ENCODE measurements around the gene FHL5. TPM values are rescaled to one million over a fixed set of nuclear protein-coding genes. Genes with fewer than 3 reads are reported as not detected.

Gene FHL5
- total RNA-seq, 1 donor from 2014 or later = not detected

DNA sequence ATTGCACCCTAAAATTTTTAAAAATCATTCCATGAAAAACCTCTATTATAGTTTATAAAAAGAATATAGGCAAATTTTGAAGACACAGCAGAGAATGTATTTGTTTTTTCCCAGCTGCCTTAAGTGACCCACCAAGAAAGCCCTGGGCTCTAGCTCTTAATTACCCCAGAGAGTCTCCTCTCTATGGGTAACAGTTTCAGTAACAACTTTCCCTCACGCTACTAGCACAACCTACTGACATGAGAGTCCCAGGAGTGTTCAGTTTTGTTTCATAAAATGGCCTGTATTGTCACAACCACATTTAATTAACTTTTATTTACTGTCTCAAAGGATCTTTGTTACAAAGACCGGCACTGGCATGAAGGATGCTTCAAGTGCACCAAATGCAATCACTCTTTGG, 41.5 kb downstream of the FHL5 start:
- Histone ChIP-seq H3K9me3 (ENCODE audit: insufficient read depth, low read depth, low read length) (no peaks in the 10 kb centered on the region), H3K4me1 (ENCODE audit: insufficient read depth, low read length) (no peaks in the 10 kb centered on the region), H3K79me2 (ENCODE audit: insufficient read depth, low read length) (no peaks in the 10 kb centered on the region), H3K4me3 (ENCODE audit: insufficient read depth, low read depth, low read length) (no peak overlapping the region), H3K36me3 (ENCODE audit: insufficient read depth, low read length) (no peaks in the 10 kb centered on the region), H3K4me2 (ENCODE audit: low read length) (no peak overlapping the region), H3K27me3 (ENCODE audit: insufficient read depth, low read length) (peaks cover 3% of the 10 kb centered on the region), H3K9ac (ENCODE audit: low read length) (no peak overlapping the region), H2AFZ (ENCODE audit: low read depth, low read length) (no peak overlapping the region), H3K27ac (ENCODE audit: low read depth, low read length) (no peak overlapping the region), H4K20me1 (ENCODE audit: insufficient read depth, low read length) (no peaks in the 10 kb centered on the region)
- no peaks in the 10 kb centered on the region for H3K4me1 Mint-ChIP-seq (ENCODE audit: low read depth, unreplicated experiment)
- H3K9me3 Mint-ChIP-seq (ENCODE audit: unreplicated experiment) = no peaks in the 10 kb centered on the region
- FAIRE-seq (no peak), DNase-seq (ENCODE audit: low read depth) (no peak)
- no peaks in the 10 kb centered on the region for H3K36me3 Mint-ChIP-seq (ENCODE audit: low read depth, unreplicated experiment)
- TF ChIP-seq EZH2 (IDR thresholded peaks at IDR 0.05; ENCODE audit: insufficient read depth, low read length) = no peak
- no peak overlapping the region for H3K4me3 Mint-ChIP-seq (ENCODE audit: unreplicated experiment)
- no peak overlapping the region for H3K27ac Mint-ChIP-seq (ENCODE audit: unreplicated experiment)
- H3K27me3 Mint-ChIP-seq (ENCODE audit: low read depth, unreplicated experiment) = no peaks in the 10 kb centered on the region

DNA sequence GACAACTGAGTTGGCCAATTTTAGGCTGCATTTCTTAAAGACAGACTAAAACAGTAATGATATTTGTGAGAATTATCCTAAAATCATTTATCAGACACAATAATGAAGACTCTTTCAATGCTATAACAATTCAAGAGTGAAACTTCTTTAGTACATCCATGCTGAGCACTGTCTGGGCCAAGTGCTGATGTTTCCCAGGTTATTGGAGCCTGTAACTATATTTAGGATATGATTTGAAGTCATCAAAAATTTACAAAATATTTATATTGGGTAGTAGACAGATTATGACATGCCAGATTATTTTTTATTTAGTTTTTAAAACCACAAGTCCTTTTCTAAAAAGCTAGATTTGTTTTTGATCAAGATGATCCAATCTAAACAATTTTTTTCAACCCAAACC, 45.1 kb downstream of the FHL5 start:
- H2AFZ ChIP-seq (ENCODE audit: low read depth, low read length) = no peak overlapping the region
- H3K9me3 ChIP-seq (ENCODE audit: insufficient read depth, low read depth, low read length) = no peaks in the 10 kb centered on the region
- Mint-ChIP-seq H3K27ac (ENCODE audit: unreplicated experiment) (no peak overlapping the region), H3K4me3 (ENCODE audit: unreplicated experiment) (no peak overlapping the region), H3K27me3 (ENCODE audit: low read depth, unreplicated experiment) (no peaks in the 10 kb centered on the region), H3K36me3 (ENCODE audit: low read depth, unreplicated experiment) (no peaks in the 10 kb centered on the region), H3K4me1 (ENCODE audit: low read depth, unreplicated experiment) (no peaks in the 10 kb centered on the region), H3K9me3 (ENCODE audit: unreplicated experiment) (no peaks in the 10 kb centered on the region)
- no peak for DNase-seq (ENCODE audit: low read depth)
- FAIRE-seq = no peak
- H3K27me3 ChIP-seq (ENCODE audit: insufficient read depth, low read length) = peaks cover 3% of the 10 kb centered on the region
- no peak overlapping the region for H3K4me3 ChIP-seq (ENCODE audit: insufficient read depth, low read depth, low read length)
- no peak overlapping the region for H3K27ac ChIP-seq (ENCODE audit: low read depth, low read length)
- no peaks in the 10 kb centered on the region for H3K36me3 ChIP-seq (ENCODE audit: insufficient read depth, low read length)
- H3K9ac ChIP-seq (ENCODE audit: low read length) = no peak overlapping the region
- H3K4me1 ChIP-seq (ENCODE audit: insufficient read depth, low read length) = no peaks in the 10 kb centered on the region
- TF ChIP-seq EZH2 (IDR thresholded peaks at IDR 0.05; ENCODE audit: insufficient read depth, low read length) = no peak
- TF ChIP-seq, protein P1, sequence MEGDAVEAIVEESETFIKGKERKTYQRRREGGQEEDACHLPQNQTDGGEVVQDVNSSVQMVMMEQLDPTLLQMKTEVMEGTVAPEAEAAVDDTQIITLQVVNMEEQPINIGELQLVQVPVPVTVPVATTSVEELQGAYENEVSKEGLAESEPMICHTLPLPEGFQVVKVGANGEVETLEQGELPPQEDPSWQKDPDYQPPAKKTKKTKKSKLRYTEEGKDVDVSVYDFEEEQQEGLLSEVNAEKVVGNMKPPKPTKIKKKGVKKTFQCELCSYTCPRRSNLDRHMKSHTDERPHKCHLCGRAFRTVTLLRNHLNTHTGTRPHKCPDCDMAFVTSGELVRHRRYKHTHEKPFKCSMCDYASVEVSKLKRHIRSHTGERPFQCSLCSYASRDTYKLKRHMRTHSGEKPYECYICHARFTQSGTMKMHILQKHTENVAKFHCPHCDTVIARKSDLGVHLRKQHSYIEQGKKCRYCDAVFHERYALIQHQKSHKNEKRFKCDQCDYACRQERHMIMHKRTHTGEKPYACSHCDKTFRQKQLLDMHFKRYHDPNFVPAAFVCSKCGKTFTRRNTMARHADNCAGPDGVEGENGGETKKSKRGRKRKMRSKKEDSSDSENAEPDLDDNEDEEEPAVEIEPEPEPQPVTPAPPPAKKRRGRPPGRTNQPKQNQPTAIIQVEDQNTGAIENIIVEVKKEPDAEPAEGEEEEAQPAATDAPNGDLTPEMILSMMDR (IDR thresholded peaks at IDR 0.05; ENCODE audit: insufficient read depth, low read depth, low read length) = no peak
- no peaks in the 10 kb centered on the region for H4K20me1 ChIP-seq (ENCODE audit: insufficient read depth, low read length)
- H3K79me2 ChIP-seq (ENCODE audit: insufficient read depth, low read length) = no peaks in the 10 kb centered on the region
- no peak overlapping the region for H3K4me2 ChIP-seq (ENCODE audit: low read length)

DNA sequence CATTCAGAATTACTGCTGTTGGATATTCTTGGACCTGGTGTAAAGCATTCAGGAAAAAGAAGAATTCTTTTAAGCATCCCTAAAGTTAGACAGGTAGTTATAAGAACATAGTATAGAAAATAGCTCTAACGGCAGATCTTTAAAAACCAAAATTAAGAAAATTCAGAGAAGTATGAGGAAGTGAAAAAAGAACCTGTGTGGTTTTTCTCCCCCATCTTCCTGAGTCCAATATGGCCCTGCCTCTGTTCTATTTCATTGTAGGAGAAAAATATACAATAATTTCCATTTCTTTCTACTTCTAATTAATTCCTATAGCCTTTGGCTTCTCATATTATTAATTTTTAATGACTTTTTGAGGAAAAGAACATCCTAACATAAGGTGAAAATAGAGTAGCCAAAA, 47.1 kb downstream of the FHL5 start:
- no peak overlapping the region for H3K4me3 ChIP-seq (ENCODE audit: insufficient read depth, low read depth, low read length)
- DNase-seq (ENCODE audit: low read depth) (no peak), FAIRE-seq (no peak)
- H3K4me2 ChIP-seq (ENCODE audit: low read length) = no peak overlapping the region
- H3K79me2 ChIP-seq (ENCODE audit: insufficient read depth, low read length) = no peaks in the 10 kb centered on the region
- no peaks in the 10 kb centered on the region for H3K36me3 ChIP-seq (ENCODE audit: insufficient read depth, low read length)
- H3K27ac ChIP-seq (ENCODE audit: low read depth, low read length) = no peak overlapping the region
- H3K27ac Mint-ChIP-seq (ENCODE audit: unreplicated experiment) = no peak overlapping the region
- no peaks in the 10 kb centered on the region for H3K9me3 ChIP-seq (ENCODE audit: insufficient read depth, low read depth, low read length)
- TF ChIP-seq, protein P1 (IDR thresholded peaks at IDR 0.05; ENCODE audit: insufficient read depth, low read depth, low read length) = no peak
- TF ChIP-seq EZH2 (IDR thresholded peaks at IDR 0.05; ENCODE audit: insufficient read depth, low read length) = no peak
- no peaks in the 10 kb centered on the region for H3K27me3 Mint-ChIP-seq (ENCODE audit: low read depth, unreplicated experiment)
- no peaks in the 10 kb centered on the region for H3K27me3 ChIP-seq (ENCODE audit: insufficient read depth, low read length)
- no peaks in the 10 kb centered on the region for H4K20me1 ChIP-seq (ENCODE audit: insufficient read depth, low read length)
- H2AFZ ChIP-seq (ENCODE audit: low read depth, low read length) = no peak overlapping the region
- no peaks in the 10 kb centered on the region for H3K4me1 Mint-ChIP-seq (ENCODE audit: low read depth, unreplicated experiment)
- H3K4me1 ChIP-seq (ENCODE audit: insufficient read depth, low read length) = no peaks in the 10 kb centered on the region
- no peaks in the 10 kb centered on the region for H3K9me3 Mint-ChIP-seq (ENCODE audit: unreplicated experiment)
- H3K4me3 Mint-ChIP-seq (ENCODE audit: unreplicated experiment) = no peak overlapping the region
- no peak overlapping the region for H3K9ac ChIP-seq (ENCODE audit: low read length)
- H3K36me3 Mint-ChIP-seq (ENCODE audit: low read depth, unreplicated experiment) = no peaks in the 10 kb centered on the region
